Liver (tissue), 9 donors: Measurements from ENCODE around the gene MRPL54. TPM values are rescaled to one million over a fixed set of nuclear protein-coding genes. Genes with fewer than 3 reads are reported as not detected.

Experiments
- DNase-seq: peaks from one replicate; pipeline ENCODE4 v3.0.0-alpha.2; 2017; ENCODE audit warnings: low spot score
- H3K27ac ChIP-seq, 2 donors: one replicate each; pipeline ENCODE4 v1.7.0; 2013; ENCODE audit warnings: inconsistent platforms in 2 of 2, low read length in 2 of 2, control low read depth in 1 of 2, low read depth in 1 of 2, mild to moderate bottlenecking in 1 of 2
- H3K27me3 ChIP-seq, 4 donors: one replicate each; pipeline versions ENCODE4 v1.6.1 to v1.7.0; 2013; ENCODE audit warnings: low read length in 3 of 4, inconsistent platforms in 1 of 4, mild to moderate bottlenecking in 1 of 4, moderate library complexity in 1 of 4; ENCODE audit not compliant: control insufficient read depth in 4 of 4, insufficient read depth in 4 of 4
- H3K36me3 ChIP-seq, 4 donors: one replicate each; pipeline versions ENCODE4 v1.6.1 to v1.7.0; 2013; ENCODE audit warnings: low read length in 3 of 4, mild to moderate bottlenecking in 3 of 4, low read depth in 1 of 4, moderate library complexity in 1 of 4; ENCODE audit not compliant: control insufficient read depth in 4 of 4, insufficient read depth in 3 of 4
- H3K4me1 ChIP-seq, 4 donors: one replicate each; pipeline versions ENCODE4 v1.6.1 to v1.7.0; 2013; ENCODE audit warnings: low read length in 3 of 4, mild to moderate bottlenecking in 3 of 4, moderate library complexity in 1 of 4; ENCODE audit not compliant: control insufficient read depth in 4 of 4, insufficient read depth in 4 of 4
- H3K4me3 ChIP-seq, 3 donors: one replicate each; pipeline versions ENCODE4 v1.6.1 to v1.7.0; 2013; ENCODE audit warnings: low read length in 3 of 3, control low read depth in 1 of 3, low read depth in 1 of 3, mild to moderate bottlenecking in 1 of 3
- H3K9ac ChIP-seq, 2 donors: one replicate each; pipeline ENCODE4 v1.7.0; 2013; ENCODE audit warnings: low read length in 2 of 2, mild to moderate bottlenecking in 2 of 2, moderate library complexity in 2 of 2, control low read depth in 1 of 2, low read depth in 1 of 2
- H3K9me3 ChIP-seq, 4 donors: one replicate each; pipeline versions ENCODE4 v1.6.1 to v1.7.0; 2013; ENCODE audit warnings: low read length in 3 of 4; ENCODE audit not compliant: control insufficient read depth in 4 of 4
- EGR1 ChIP-seq, 2 donors: IDR thresholded peaks; 2 replicates each; pipeline ENCODE4 v1.6.1; 2016 to 2018; ENCODE audit warnings: antibody characterized with exemption in 2 of 2, low read depth in 2 of 2
- FOXA1 ChIP-seq: IDR thresholded peaks from 2 replicates; pipeline ENCODE4 v1.6.1; 2016; ENCODE audit warnings: antibody characterized with exemption
- FOXA2 ChIP-seq: IDR thresholded peaks from 2 replicates; pipeline ENCODE4 v1.6.1; 2016; ENCODE audit warnings: antibody characterized with exemption
- GABPA ChIP-seq, 2 donors: IDR thresholded peaks in 1 of 2; conservative IDR thresholded peaks in 1 of 2; 2 replicates each; pipeline ENCODE4 v1.6.1; 2016; ENCODE audit warnings: antibody characterized with exemption in 2 of 2, mild to moderate bottlenecking in 1 of 2, moderate library complexity in 1 of 2
- HNF4A ChIP-seq, 2 donors: conservative IDR thresholded peaks; 2 replicates each; pipeline ENCODE4 v1.6.1; 2016; ENCODE audit warnings: antibody characterized with exemption in 2 of 2, mild to moderate bottlenecking in 2 of 2
- HNF4G ChIP-seq: IDR thresholded peaks from 2 replicates; pipeline ENCODE4 v1.6.1; 2016; ENCODE audit warnings: antibody characterized with exemption
- JUND ChIP-seq, 2 donors: IDR thresholded peaks; 2 replicates each; pipeline ENCODE4 v1.6.1; 2016; ENCODE audit warnings: antibody characterized with exemption in 2 of 2
- NR2F2 ChIP-seq: IDR thresholded peaks from 2 replicates; pipeline ENCODE4 v1.6.1; 2016; ENCODE audit warnings: antibody characterized with exemption
- RXRA ChIP-seq, 2 donors: IDR thresholded peaks; 2 replicates each; pipeline ENCODE4 v1.6.1; 2017 to 2018; ENCODE audit warnings: antibody characterized with exemption in 2 of 2, mild to moderate bottlenecking in 1 of 2
- SP1 ChIP-seq: IDR thresholded peaks from 2 replicates; pipeline ENCODE4 v1.6.1; 2018; ENCODE audit warnings: antibody characterized with exemption, mild to moderate bottlenecking
- TAF1 ChIP-seq: conservative IDR thresholded peaks from 2 replicates; pipeline ENCODE4 v1.6.1; 2016; ENCODE audit warnings: antibody characterized with exemption, mild to moderate bottlenecking
- YY1 ChIP-seq: IDR thresholded peaks from 2 replicates; pipeline ENCODE4 v1.6.1; 2016; ENCODE audit warnings: antibody characterized with exemption, mild to moderate bottlenecking
- WGBS: extraction: QIAGEN DNeasy Blood & Tissue Kit; methylation state at CpG from one replicate; pipeline ENCODE4 v1.1.7; 2013; 5-methylcytosine and 5-hydroxymethylcytosine counted together
- polyA plus RNA-seq, 2 donors: library from polyadenylated mRNA; stranded (reverse) in 1 of 2; unstranded in 1 of 2; fragments of 200-250 nt in 1 of 2; fragments of >200 nt in 1 of 2; fragmentation: Nextera tagmentation in 1 of 2; extraction: Ambion mirVana in 1 of 2; gene quantifications; one replicate each; pipeline versions ENCODE4 v1.2.1 to v1.2.3, GENCODE V29; 2013 to 2015
- total RNA-seq, 2 donors: library from RNA; depleted of rRNA; stranded (reverse); fragments of >200 nt; gene quantifications; one replicate each; pipeline ENCODE4 v1.2.3, GENCODE V29; 2014
- TF ChIP-seq, protein P1 (sequence below): IDR thresholded peaks from 2 replicates; pipeline ENCODE4 v1.6.1; 2016; ENCODE audit warnings: antibody characterized with exemption, mild to moderate bottlenecking
- TF ChIP-seq, protein P2 (sequence below): IDR thresholded peaks from 2 replicates; pipeline ENCODE4 v1.6.1; 2016; ENCODE audit warnings: antibody characterized with exemption
- TF ChIP-seq, protein P3 (sequence below): IDR thresholded peaks from 2 replicates; pipeline ENCODE4 v1.6.1; 2016; ENCODE audit warnings: antibody characterized with exemption
- TF ChIP-seq, protein P4 (sequence below): fragments of 150-350 bp; IDR thresholded peaks from 2 replicates; pipeline ENCODE4 v1.5.1; 2017; ENCODE audit warnings: improper control_type of control experiment, low read depth, low read length; ENCODE audit not compliant: missing input control
- TF ChIP-seq, protein P5 (sequence below): IDR thresholded peaks from 2 replicates; pipeline ENCODE4 v1.6.1; 2016; ENCODE audit warnings: antibody characterized with exemption
- donor health status: healthy.
- donor health status: healthy.
- donor health status: healthy.
- donor health status: healthy.
- donor health status: healthy.

The MRPL54 gene
- total and polyA plus RNA-seq, 4 donors: 25.1 to 109 (median 42.9) TPM

DNA sequence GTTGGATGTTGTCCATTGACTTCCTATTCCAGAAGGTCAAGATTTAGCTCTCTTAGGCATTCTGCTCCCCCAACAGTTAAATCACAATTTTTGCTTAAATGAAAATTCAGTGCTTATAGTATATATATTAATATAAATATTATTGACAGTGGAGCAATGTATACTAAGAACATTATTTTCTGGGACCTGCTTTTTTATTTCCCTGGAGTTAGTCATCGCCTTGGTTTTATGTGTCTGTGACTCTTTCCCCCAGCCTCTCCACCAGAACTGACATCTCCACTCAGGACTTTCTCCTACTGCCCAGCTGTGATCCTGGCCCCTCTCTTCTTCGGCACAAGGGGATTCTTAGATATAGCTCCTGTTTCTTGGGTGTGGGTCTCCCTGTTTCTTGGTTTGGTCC, 33.9 kb downstream of the MRPL54 start:
- no peak overlapping the region for H3K9ac ChIP-seq
- no peak overlapping the region for H3K27ac ChIP-seq
- no peak overlapping the region for H3K4me3 ChIP-seq
- 85% methylated on average over 2 of the region's 2 CpGs for WGBS
- DNase-seq: no peak
- H3K9me3 ChIP-seq: peaks cover 0 to 5% (median 3%) of the 10 kb centered on the region in 4 donors
- H3K36me3 ChIP-seq: no peaks in the 10 kb centered on the region
- TF ChIP-seq, protein P1, sequence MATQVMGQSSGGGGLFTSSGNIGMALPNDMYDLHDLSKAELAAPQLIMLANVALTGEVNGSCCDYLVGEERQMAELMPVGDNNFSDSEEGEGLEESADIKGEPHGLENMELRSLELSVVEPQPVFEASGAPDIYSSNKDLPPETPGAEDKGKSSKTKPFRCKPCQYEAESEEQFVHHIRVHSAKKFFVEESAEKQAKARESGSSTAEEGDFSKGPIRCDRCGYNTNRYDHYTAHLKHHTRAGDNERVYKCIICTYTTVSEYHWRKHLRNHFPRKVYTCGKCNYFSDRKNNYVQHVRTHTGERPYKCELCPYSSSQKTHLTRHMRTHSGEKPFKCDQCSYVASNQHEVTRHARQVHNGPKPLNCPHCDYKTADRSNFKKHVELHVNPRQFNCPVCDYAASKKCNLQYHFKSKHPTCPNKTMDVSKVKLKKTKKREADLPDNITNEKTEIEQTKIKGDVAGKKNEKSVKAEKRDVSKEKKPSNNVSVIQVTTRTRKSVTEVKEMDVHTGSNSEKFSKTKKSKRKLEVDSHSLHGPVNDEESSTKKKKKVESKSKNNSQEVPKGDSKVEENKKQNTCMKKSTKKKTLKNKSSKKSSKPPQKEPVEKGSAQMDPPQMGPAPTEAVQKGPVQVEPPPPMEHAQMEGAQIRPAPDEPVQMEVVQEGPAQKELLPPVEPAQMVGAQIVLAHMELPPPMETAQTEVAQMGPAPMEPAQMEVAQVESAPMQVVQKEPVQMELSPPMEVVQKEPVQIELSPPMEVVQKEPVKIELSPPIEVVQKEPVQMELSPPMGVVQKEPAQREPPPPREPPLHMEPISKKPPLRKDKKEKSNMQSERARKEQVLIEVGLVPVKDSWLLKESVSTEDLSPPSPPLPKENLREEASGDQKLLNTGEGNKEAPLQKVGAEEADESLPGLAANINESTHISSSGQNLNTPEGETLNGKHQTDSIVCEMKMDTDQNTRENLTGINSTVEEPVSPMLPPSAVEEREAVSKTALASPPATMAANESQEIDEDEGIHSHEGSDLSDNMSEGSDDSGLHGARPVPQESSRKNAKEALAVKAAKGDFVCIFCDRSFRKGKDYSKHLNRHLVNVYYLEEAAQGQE: no peak
- TF ChIP-seq EGR1 (IDR thresholded peaks at IDR 0.05; ENCODE audit: low read depth in 2 of 2): no peak
- TF ChIP-seq GABPA (IDR thresholded peaks at IDR 0.05 in 1 of 2, conservative IDR thresholded peaks at IDR 0.05 in 1 of 2): no peak
- TF ChIP-seq, protein P2, sequence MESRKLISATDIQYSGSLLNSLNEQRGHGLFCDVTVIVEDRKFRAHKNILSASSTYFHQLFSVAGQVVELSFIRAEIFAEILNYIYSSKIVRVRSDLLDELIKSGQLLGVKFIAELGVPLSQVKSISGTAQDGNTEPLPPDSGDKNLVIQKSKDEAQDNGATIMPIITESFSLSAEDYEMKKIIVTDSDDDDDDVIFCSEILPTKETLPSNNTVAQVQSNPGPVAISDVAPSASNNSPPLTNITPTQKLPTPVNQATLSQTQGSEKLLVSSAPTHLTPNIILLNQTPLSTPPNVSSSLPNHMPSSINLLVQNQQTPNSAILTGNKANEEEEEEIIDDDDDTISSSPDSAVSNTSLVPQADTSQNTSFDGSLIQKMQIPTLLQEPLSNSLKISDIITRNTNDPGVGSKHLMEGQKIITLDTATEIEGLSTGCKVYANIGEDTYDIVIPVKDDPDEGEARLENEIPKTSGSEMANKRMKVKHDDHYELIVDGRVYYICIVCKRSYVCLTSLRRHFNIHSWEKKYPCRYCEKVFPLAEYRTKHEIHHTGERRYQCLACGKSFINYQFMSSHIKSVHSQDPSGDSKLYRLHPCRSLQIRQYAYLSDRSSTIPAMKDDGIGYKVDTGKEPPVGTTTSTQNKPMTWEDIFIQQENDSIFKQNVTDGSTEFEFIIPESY: no peak
- TF ChIP-seq HNF4A (conservative IDR thresholded peaks at IDR 0.05): no peak
- no peak for TF ChIP-seq JUND (IDR thresholded peaks at IDR 0.05)
- TF ChIP-seq HNF4G: no peak
- TF ChIP-seq FOXA2: no peak
- TF ChIP-seq, protein P3, sequence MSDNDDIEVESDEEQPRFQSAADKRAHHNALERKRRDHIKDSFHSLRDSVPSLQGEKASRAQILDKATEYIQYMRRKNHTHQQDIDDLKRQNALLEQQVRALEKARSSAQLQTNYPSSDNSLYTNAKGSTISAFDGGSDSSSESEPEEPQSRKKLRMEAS: no peak
- no peak for TF ChIP-seq YY1
- TF ChIP-seq, protein P4, sequence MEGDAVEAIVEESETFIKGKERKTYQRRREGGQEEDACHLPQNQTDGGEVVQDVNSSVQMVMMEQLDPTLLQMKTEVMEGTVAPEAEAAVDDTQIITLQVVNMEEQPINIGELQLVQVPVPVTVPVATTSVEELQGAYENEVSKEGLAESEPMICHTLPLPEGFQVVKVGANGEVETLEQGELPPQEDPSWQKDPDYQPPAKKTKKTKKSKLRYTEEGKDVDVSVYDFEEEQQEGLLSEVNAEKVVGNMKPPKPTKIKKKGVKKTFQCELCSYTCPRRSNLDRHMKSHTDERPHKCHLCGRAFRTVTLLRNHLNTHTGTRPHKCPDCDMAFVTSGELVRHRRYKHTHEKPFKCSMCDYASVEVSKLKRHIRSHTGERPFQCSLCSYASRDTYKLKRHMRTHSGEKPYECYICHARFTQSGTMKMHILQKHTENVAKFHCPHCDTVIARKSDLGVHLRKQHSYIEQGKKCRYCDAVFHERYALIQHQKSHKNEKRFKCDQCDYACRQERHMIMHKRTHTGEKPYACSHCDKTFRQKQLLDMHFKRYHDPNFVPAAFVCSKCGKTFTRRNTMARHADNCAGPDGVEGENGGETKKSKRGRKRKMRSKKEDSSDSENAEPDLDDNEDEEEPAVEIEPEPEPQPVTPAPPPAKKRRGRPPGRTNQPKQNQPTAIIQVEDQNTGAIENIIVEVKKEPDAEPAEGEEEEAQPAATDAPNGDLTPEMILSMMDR: no peak
- no peak for TF ChIP-seq RXRA (IDR thresholded peaks at IDR 0.05)
- no peak for TF ChIP-seq SP1
- no peak for TF ChIP-seq NR2F2
- TF ChIP-seq, protein P5, sequence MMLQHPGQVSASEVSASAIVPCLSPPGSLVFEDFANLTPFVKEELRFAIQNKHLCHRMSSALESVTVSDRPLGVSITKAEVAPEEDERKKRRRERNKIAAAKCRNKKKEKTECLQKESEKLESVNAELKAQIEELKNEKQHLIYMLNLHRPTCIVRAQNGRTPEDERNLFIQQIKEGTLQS: no peak
- no peak for TF ChIP-seq FOXA1
- H3K27me3 ChIP-seq: no peaks in the 10 kb centered on the region
- H3K4me1 ChIP-seq: peaks cover 0 to 3% (median 0%) of the 10 kb centered on the region in 4 donors

DNA sequence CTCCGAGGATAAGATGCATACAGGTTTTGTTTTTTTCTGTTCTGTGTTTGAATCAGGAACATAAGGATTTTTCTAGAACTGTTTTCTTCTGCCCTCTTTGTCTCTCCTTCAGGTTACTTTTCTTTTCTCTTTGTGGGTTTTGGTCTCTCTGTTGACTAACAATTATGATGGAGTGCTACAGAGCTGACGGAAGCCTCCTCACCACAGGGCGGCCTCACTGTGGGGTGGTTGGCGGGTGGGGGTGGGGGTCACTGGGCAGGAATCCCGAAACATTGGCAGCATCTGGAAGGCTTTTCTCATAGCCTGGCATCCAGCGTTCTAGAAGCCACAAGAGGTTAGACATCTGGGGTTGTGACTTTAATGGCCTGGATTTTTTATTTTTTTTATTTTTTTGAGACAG, 35.7 kb downstream of the MRPL54 start:
- WGBS: 69% methylated on average over 6 of the region's 6 CpGs
- H3K27me3 ChIP-seq: peaks cover 0 to 3% (median 1%) of the 10 kb centered on the region in 4 donors

More for the DNA sequence above, 35.7 kb downstream of the MRPL54 start:
- Histone ChIP-seq H3K9ac (no peak overlapping the region), H3K4me1 (peaks cover 0 to 3% (median 0%) of the 10 kb centered on the region in 4 donors), H3K9me3 (peaks cover 0 to 5% (median 3%) of the 10 kb centered on the region in 4 donors), H3K27ac (no peak overlapping the region), H3K4me3 (no peak overlapping the region), H3K36me3 (no peaks in the 10 kb centered on the region)
- no peak for DNase-seq
- TF ChIP-seq GABPA (IDR thresholded peaks at IDR 0.05 in 1 of 2, conservative IDR thresholded peaks at IDR 0.05 in 1 of 2) (no peak), TAF1 (no peak), JUND (IDR thresholded peaks at IDR 0.05) (no peak), EGR1 (IDR thresholded peaks at IDR 0.05; ENCODE audit: low read depth in 2 of 2) (no peak), FOXA2 (no peak), HNF4A (conservative IDR thresholded peaks at IDR 0.05) (no peak), SP1 (no peak), HNF4G (no peak)
- TF ChIP-seq, protein P3: no peak
- TF ChIP-seq, protein P2: no peak
- TF ChIP-seq, protein P1: no peak
